GM04504 (cell line): ENCODE data around the gene MYH14.

Experiments used
- DNase-seq: peaks from one replicate; pipeline ENCODE4 v3.0.0-alpha.2; 2012; ENCODE audit warnings: low read depth

Gene MYH14

GRCh38 chr19:50203281-50204080, at the start of gene MYH14:
MYH14 (plus strand) TSS chr19:50203622; CDS start chr19:50210366, 6,744 bp downstream.
- no peak for DNase-seq

GRCh38 chr19:50154529-50154928, 48.9 kb upstream of the MYH14 start:
- DNase-seq = no peak

DNA sequence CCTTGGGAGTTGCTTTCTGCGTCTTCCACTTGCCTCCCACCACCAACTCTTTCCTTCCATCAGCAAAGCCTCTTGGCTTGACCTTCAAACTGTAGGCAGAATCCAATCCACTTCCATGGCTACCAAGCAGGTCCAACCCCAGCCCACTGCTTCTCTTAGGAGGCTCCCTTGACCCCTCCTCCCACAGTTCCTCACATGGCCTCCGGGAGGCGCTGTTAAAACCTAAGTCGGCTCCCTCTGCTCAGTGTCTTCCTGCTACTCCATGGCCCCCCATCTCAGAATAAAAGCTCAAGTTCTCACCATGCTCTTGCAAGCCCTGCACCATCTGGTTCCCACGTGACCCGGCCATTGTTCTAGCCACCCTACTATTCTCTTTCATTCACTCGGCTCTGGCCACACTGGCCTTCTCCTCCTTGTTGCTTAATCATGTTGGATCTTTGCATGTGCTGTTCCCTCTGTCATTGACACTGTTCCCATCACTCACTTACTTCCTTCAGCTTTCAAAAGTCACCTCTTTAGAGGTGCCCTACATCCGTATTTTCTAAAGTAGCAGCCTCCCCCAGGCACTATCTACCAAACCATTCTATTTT, 47.8 kb upstream of the MYH14 start:
- no peak for DNase-seq

- no peak for DNase-seq
Measured at GRCh38 chr19:50158577-50158976, 44.8 kb upstream of the MYH14 start.

DNA sequence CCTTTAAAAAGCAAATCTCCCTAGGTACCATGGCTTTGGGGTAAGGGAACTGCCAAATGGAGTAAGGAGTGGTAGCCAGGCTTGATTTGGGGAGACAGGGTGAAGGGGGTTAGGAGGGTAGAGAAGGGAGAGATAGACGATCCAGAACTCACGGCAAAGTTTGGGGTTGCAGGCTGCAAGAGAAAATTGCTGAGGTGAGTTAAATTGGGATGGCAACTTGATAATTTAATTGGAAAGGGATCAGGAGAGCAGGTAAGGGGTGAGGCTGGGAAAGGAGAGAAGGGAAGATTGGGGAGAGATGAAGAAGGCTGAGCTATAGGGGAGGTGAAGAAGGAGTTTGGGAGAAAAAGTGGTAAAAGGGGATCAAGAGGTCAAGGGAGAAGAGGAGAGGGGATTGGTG, 44.3 kb upstream of the MYH14 start:
- no peak for DNase-seq

- no peak for DNase-seq
Measured at GRCh38 chr19:50162988-50163387, 40.4 kb upstream of the MYH14 start, which contains the start of gene IZUMO2. IZUMO2 (minus strand) TSS chr19:50163281; CDS start chr19:50163194, 87 bp downstream.

GRCh38 chr19:50167314-50167721, 36.1 kb upstream of the MYH14 start:
- no peak for DNase-seq

- no peak for DNase-seq
Measured at GRCh38 chr19:50171752-50172151, 31.7 kb upstream of the MYH14 start.

DNA sequence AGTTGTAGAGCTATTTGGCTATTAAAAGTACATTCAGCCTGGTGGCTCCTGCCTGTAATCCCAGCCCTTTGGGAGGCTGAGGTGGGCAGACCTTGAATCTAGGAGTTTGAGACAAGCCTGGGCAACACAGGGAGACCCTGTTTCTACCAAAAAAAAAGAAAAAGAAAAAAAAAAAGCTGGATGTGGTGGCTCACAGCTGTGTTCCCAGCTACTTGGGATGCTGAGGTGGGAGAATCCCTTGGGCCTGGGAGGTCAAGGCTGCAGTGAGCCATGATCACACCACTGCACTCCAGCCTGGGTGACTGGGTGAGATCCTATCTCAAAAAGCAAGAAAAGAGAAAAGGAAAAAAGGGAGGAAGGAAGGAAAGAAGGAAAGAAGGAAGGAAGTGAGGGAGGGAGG, 30.7 kb upstream of the MYH14 start:
- DNase-seq = no peak

GRCh38 chr19:50173127-50173526, 30.3 kb upstream of the MYH14 start:
- no peak for DNase-seq

DNA sequence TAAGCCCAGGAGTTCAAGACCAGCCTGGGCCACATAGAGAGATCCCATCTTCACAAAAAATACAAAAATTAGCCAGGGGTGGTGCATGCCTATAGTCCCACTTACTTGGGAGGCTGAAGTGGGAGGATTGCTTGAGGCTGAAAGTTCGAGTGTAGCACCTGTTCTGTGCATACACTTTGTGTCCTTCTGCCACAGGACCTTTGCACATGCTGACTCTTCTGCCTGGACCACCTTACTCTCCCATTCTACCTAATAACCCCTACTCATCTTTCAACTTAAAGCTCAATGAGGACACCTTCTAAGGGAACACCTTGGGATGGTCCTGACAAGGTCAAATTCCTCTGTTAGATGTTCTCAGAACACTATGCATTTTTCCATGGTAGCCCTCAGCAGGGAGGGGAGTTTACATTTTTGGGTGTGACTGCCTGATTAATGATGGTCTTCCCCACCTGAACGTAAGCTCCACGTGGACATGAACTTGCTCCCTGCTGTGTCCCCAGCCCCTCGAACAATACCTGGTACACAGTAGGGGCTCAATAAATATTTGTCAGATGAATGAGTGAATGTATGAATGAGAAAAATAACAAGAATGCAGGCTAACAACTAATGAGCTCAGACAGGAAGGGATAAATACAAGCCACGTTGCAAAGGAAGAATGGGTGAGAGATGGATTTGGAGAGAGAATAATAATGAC, 29.2 kb upstream of the MYH14 start:
- DNase-seq = no peak

DNA sequence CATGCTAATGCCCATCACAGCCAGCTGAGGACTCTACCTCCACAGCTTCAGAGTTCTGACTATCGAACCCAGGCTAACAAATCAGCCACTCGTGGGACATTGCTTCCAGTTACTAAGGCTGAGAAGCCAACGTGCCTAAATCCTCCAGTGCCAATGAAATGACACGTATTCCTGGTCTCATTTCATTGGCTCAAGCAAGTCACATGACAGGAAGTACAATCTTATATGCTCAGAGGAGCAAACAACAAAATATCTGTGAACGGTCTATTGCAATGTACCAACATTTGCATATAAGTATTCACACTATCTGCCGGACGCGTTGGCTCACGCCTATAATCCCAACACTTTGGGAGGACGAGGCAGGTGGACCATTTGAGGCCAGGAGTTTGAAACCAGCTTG, 27.5 kb upstream of the MYH14 start:
- DNase-seq = no peak

DNA sequence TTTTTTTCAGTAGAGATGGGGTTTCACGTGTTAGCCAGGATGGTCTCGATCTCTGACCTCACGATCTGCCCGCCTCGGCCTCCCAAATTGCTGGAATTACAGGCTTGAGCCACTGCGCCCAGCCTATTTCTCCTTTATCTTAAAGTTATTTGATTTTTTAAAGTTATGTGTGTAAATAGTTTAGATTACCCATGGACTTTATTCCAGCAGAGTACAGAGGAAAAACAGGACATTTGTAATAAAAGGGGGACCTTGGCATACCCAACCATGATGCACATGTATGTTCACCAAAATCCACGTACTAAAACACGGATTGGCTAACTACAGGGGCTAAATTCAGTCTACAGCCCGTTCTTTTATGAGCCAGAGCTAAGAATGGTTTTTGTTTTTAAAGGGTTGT, 26.6 kb upstream of the MYH14 start:
- no peak for DNase-seq

GRCh38 chr19:50178320-50178719, 25.1 kb upstream of the MYH14 start:
- DNase-seq = no peak

- no peak for DNase-seq
Measured at GRCh38 chr19:50178859-50179537, 24.4 kb upstream of the MYH14 start.

- DNase-seq = no peak
Measured at GRCh38 chr19:50181121-50181520, 22.3 kb upstream of the MYH14 start.

DNA sequence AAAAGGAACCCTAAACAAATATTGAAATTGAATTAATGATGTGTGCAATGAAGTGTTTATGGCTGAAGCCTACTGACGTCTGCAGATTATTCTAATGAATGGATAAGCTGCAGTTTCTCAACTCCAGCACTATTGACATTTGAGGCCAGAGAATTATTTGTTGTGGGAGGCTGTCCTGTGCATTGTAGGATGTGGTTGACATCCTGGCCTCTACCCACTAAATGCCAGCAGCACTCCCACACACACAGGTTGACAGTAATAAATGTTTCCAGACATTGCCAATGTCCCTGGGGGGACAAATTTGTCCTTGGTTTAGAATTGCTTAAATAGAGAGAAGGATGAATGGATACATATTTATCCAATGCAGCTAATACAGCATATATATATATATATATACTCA, 19.2 kb upstream of the MYH14 start:
- no peak for DNase-seq

DNA sequence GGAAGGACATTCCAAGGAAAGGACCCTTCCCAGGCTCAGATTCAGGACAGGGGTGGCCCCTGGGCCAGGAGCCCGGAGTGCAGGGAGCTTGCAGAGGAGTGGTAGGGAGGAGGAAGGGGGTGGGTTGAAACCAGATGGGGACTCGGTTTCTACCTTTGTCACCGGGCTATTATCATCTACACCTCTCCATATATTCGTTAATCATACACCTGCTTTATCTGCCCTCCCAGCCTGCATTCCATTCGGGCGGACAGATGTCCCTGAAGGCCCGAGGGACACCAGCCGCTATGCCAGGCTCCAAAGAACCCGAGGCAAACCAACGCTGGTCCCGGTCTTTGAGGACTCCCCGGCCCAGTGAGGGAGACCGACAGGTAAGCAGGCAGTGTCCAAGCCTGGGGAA, 15.5 kb upstream of the MYH14 start:
- no peak for DNase-seq

- DNase-seq = no peak
Measured at GRCh38 chr19:50189331-50189730, 14.1 kb upstream of the MYH14 start.

- DNase-seq = no peak
Measured at GRCh38 chr19:50190439-50190891, 13.0 kb upstream of the MYH14 start.

DNA sequence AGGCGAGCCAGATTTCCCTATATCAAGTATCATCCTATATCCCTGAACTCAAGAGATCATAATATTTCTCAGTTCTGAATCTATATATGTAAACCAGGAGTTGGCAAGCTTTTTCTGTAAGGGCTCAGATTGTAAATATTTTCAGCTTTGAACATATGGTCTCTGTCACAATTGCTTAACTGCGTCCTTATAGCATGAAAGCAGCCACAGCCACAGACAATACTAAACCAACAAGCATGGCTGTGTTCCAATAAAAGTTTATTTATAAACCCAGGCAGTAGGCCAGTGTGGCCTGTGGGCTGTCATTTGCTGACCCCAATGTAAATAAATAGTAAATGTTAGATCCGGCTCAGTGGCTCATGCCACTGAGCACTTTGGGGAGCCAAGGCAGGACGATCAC, 12.2 kb upstream of the MYH14 start:
- no peak for DNase-seq

DNA sequence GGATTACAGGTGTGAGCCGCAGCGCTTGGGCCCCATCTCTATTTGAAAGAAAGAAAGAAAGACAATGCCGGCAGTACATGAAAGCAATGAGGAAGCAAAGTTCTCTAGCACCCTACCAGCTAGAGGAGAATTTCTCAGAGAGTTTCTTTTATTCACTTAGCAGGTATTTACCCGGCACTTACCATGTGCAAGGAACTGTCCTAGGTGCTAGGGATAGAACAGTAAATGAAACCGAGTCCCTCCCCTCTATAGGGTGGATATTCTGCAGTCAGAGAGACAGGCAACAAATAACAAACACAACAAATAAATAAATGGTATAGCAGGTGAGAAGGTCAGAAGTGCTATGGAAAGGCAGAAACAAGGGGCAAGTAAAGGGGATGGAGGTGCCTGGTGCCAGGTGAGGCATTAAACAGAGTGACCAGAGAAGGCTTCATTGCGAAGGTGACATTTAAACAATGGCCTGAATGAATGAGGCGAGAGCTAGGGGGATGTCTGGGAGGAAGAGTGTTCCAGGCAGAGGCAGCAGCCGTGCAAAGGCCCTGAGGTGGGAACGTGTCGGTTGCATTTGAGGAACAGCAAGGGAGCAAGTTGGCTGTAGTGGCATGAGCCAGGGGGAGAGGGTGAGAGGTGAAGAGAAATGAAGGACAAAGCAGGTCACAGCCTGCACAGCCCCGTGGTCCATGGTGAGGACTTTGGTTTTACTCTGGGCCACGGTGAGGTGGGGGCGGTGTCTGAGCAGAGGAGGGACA, 10.8 kb upstream of the MYH14 start:
- no peak for DNase-seq
